Right lobe of liver (tissue), 4 donors: Measurements from ENCODE around the gene CNN1.

Experiments used
- CTCF ChIP-seq, 4 donors: fragments of 200-600 bp in 3 of 4; fragments of 450-650 bp in 1 of 4; IDR thresholded peaks; one replicate each; pipeline versions ENCODE4 v1.5.1 to v1.8.0; 2016 to 2022; ENCODE audit warnings: antibody characterized with exemption in 4 of 4, mild to moderate bottlenecking in 2 of 4
- POLR2A ChIP-seq: fragments of 450-650 bp; IDR thresholded peaks from one replicate; pipeline ENCODE4 v1.6.1; 2017; ENCODE audit warnings: antibody characterized with exemption, mild to moderate bottlenecking
- donor health status: DM: no; HTN: no; CAD: no.
- donor health status: DM: no; HTN: no; CAD: no.
- donor health status: DM: no; HTN: yes; CAD: no.

GRCh38 chr19:11587975-11588631 is 49.5 kb downstream of the CNN1 start:
- peak in 1 of 4 donors; percentile 5 for TF ChIP-seq CTCF (IDR thresholded peaks at IDR 0.05)
- no peak for TF ChIP-seq POLR2A
